SJSA1 (cell line): ENCODE measurements around the gene C1orf116. TPM values are rescaled to one million over a fixed set of nuclear protein-coding genes. Genes with fewer than 3 reads are reported as not detected.

Experiments used
- DNase-seq, 2 experiments: peaks; one replicate each; pipeline ENCODE4 v3.0.0-alpha.2; 2015 to 2020; ENCODE audit warnings: low spot score in 2 of 2, low read depth in 1 of 2
- H3K27ac ChIP-seq: fragments of 250-450 bp; sonication (Bioruptor Pico); 2 replicates; pipeline ENCODE4 v1.5.1; 2020; ENCODE audit warnings: mild to moderate bottlenecking, moderate library complexity
- H3K27me3 ChIP-seq: fragments of 250-450 bp; sonication (Bioruptor Pico); replicated peaks from 2 replicates; pipeline ENCODE4 v1.5.1; 2020; ENCODE audit warnings: mild to moderate bottlenecking, moderate library complexity
- H3K36me3 ChIP-seq: fragments of 250-450 bp; sonication (Bioruptor Pico); 2 replicates; pipeline ENCODE4 v1.5.1; 2020; ENCODE audit warnings: mild to moderate bottlenecking
- H3K4me1 ChIP-seq: fragments of 250-450 bp; sonication (Bioruptor Pico); replicated peaks from 2 replicates; pipeline ENCODE4 v1.6.1; 2021; ENCODE audit warnings: mild to moderate bottlenecking
- H3K4me3 ChIP-seq: fragments of 250-450 bp; sonication (Bioruptor Pico); 2 replicates; pipeline ENCODE4 v1.5.1; 2020; ENCODE audit warnings: mild to moderate bottlenecking
- H3K9me3 ChIP-seq: fragments of 250-450 bp; sonication (Bioruptor Pico); replicated peaks from 2 replicates; pipeline ENCODE4 v1.5.1; 2020; ENCODE audit warnings: mild to moderate bottlenecking
- total RNA-seq: library from RNA; depleted of rRNA; stranded (reverse); fragments of >200 nt; shearing (Covaris generic); gene quantifications from 2 replicates; pipeline ENCODE4 v1.2.3, GENCODE V29; 2014; rRNA removed

C1orf116 gene
- total RNA-seq, 1 experiment from 2014 or later: 0.03 TPM

DNA sequence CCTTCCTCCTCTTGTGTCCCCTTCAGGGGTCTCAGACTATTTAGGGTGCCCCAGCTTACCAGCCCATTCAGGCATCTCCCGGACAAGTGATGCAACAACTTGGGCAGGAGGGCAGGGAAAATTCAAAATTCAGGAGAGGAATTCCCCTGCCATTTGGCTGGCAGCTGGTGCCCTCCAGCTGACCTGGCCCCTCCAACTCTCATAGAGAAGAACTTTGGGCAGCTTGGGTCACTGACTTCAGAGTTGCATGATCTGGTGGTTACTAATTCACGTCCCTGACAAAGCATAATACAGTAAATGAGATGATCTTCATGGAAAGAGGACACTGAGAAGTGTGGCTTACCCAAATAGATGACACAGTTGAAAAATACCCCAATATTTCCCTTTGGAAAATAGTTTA is 62.1 kb downstream of the C1orf116 start, which contains the start of gene FCAMR:
TSS of gene FCAMR (minus strand) at position 15 of the 400 bp plus-strand sequence. CDS start 335 bp downstream, outside the sequence.
- H3K4me3 ChIP-seq: no peak within 1 kb of the TSS
- DNase-seq: no peak
- no peaks in the 10 kb centered on the region for H3K9me3 ChIP-seq
- no peaks in the 10 kb centered on the region for H3K4me1 ChIP-seq
- no peaks in the 10 kb centered on the region for H3K27me3 ChIP-seq
- no peaks in the 10 kb centered on the region for H3K36me3 ChIP-seq
- no peak within 1 kb of the TSS for H3K27ac ChIP-seq

DNA sequence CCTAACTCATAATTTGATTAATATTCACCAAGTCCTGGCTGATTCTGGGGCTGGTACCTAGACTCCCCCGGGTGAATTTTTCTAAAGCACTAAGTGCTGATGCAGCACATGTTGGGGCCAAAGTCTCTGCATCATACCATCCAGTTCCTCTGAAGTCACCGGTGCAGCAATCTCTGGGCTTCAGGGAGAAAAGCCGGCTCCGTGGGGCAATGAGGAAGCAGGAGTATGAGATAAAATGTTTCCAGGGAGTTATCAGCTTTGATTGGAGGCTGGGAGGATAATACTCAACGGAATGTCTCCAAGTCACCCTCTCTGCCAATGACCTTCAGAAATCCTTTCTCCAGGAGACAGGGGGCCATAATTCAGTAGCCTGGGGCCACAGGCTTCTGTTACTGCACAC is 63.5 kb downstream of the C1orf116 start:
- Histone ChIP-seq H3K9me3 (no peaks in the 10 kb centered on the region), H3K27ac (no peak overlapping the region), H3K27me3 (no peaks in the 10 kb centered on the region), H3K4me1 (no peaks in the 10 kb centered on the region), H3K36me3 (no peaks in the 10 kb centered on the region), H3K4me3 (no peak overlapping the region)
- no peak for DNase-seq

Other genes with a start within 250 kb of the C1orf116 start
- gene IL20, start 167.1 kb downstream of the C1orf116 start, total RNA-seq: 0.25 and 0.53 TPM in 2 replicates
- 1.5 and 3.5 TPM in 2 replicates for gene IL24, start 135.3 kb downstream of the C1orf116 start, total RNA-seq
- 2.0 and 11.7 TPM in 2 replicates for gene FCMR, start 110.8 kb downstream of the C1orf116 start, total RNA-seq
- not detected in 2 replicates for gene PIGR, start 86.3 kb downstream of the C1orf116 start, total RNA-seq
- gene FCAMR, start 62.3 kb downstream of the C1orf116 start, total RNA-seq: not detected in 2 replicates
- gene YOD1, start 18.5 kb upstream of the C1orf116 start, total RNA-seq: 5.6 and 9.9 TPM in 2 replicates
- 1.5 and 3.8 TPM in 2 replicates for gene PFKFB2, start 20.5 kb upstream of the C1orf116 start, total RNA-seq
- gene C4BPB, start 56.1 kb upstream of the C1orf116 start, total RNA-seq: 0.28 and 1.8 TPM in 2 replicates
- not detected in 2 replicates for gene C4BPA, start 71.5 kb upstream of the C1orf116 start, total RNA-seq